OCI-M1 (cell line): ENCODE results near the gene ANKRD23.

ENCODE experiments used
- DNase-seq: peaks from one replicate; lab custom pipeline; 2025; lab: John Stamatoyannopoulos, UW

ANKRD23 gene

DNA sequence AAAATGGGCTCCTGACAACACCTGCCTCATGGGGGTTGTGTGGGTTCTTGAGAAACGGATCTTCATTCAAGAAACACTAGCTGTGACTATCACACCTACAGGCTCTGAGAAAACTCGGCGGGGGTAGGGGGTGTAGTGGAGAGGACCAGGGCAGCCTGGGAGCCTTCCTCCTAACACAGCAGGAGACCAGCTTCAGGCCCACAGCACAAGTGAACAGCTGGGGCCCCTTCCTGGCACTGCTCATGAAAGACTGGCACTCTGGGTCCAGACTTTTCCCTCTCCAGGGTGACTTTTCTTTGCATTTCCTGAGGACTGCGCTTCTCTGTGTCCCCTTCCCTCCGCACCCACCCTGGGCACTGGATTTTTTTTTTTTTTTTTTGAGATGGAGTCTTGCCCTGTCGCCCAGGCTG, 33.2 kb upstream of the ANKRD23 start:
- DNase-seq: no peak

DNA sequence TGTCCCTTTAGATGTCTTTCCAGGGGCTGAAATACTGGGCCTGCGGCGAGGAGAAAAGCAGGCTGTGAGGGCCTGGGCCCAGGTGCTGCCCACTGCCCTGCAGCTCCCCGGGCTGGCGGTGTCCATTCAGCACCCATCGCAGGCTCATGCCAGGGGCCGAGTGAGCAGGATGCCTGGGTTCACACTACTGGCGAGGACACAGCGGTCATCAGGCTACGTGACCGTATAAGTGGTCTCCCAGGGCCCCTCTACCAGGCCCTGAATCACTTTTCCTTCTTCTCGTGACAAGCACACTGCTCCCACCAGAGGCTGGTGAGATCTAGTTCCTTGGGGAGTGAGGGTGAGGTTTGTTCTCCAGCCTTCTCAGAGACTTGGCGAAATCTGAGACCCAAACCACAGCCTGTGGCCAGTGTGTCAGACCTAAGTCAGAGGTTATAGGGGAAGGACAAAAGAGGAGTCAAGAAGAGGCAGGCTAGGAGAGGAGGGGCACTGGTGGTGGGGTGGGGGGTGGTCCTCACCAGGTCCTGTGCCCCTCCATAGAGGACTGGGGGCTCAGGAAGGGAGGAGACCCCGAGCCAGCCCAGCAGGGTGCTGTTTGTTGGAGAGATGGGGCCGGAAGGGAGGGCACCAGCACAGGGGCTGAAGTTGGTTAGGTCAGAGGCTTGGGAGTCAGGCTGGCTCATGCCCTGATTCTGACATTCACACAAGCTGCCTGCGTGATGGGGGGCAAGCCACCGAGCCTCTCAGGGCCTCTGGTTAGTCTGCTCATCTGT, 32.6 kb upstream of the ANKRD23 start:
- peak; percentile 68 for DNase-seq

DNA sequence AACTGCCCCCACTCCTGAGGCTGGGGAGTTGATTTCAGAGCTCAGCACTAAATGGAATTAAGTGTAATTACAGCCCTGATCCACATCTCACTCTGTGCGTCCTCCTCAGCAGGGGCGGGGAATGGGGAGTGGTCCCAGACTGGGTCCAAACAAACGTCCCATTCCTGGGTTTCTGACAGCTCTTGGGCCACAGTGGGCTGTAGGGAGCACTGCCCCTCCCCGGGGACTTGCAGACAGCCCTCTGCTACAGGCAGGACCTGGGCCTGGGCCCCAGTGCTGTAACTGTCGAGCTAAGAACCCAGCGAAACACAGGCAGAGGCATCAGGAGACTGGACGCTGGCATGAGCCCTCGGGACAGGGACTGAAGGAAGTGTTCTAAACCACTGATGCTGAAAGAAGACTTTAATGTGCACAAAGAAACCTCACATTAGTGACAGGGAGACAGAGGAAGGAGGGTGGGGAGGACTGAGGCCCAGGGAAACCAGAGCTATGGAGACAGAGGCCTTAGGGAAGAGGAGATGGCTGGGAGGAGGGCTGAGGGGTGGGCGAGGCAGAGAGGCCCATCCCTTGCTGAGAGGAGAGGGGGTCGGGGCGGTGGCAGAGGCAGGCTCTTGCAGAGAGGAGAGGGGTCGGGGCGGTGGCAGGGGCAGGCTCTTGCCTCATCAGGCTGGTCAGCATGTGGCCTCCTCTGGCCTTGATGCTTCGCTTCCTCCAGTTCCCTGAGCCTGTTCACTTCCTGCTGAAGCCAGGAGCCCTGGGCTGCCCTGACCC, 31.9 kb upstream of the ANKRD23 start:
- peak; percentile 17 for DNase-seq

DNA sequence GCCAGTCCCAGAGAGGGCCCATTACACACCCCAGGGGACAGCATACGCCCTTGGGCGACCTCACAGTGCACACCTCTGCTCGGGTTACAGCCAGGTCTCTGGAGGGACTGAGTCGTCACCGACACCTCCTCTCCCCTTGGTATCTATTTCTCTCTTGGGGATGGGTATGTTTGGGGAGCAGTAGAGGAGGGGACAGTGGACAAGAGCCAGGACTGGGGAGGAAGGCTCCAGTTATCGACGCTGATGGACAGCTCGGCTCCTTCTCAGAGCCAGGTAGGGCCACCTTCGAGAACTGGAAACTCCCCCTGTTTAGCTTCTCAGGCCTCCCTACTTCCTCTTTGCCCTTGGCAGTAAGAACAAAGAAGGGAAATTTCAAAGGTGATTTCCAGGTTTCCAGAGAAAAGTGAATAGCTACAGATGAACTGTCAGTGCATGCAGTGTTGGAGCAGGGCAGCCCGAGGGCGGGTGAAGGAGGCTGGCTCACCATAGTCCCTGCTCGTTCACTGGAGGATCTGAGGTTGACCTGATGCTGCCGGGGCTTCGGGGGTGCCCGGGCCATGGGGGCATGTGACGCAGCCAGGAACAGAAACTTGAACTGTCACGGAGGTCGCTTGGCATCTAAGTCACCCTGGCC, 30.5 kb upstream of the ANKRD23 start:
- DNase-seq: no peak

DNA sequence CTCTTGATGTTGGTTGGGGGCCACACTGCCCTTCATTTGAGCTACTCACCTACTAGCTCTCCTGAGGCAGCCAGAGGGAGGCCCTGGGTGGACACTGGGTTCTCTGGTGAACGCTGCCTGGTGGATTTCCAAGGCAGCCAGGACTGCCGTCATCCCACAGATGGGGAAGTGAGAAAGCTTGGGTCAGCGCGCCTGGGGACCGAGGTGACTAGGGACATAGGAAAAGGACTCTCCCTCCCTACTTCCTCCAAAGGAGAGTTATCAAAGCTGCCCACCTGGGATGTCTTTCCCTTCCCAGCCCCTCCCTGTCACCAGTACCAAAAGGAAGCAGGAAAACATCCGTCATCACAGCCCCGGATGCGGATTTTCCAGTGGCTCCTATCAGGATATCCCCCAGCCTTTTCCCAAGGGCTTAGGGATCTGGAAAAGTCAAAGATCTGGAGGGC, 29.9 kb upstream of the ANKRD23 start:
- DNase-seq: peak; percentile 20

DNA sequence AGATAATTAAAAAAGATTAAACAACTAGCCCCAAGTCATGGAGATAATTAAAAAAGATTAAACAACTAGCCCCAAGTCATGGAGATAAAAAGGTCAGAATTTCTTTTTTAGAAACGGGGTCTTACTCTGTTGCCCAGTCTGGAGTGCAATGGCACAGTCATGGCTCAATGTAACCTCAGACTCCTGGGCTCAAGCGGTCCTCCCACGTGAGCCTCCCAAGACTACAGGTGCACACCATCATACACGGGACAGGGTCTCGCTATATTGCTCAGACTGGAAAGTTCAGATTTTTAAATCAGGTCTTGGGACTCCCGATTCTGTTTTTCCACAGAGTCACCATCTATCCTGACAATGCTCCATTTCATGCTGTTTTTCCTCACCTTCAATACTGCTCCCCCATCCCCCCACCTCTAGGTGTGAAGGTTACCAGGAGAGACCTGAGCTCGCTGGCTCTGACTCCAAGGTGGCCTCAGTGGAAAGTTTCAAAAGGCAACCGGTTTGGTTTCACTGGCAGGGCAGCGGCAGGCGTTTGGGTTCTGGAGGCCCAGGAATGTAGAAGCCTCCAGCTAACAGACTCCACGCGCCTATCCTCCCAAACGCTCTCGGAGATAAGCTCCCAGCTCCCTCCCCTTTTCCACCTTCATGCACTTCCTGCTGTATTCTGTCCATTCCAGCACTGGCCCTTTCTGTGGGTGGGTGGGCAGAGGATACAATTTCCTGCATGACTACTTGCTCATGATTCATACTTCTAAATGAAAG, 28.9 kb upstream of the ANKRD23 start:
- DNase-seq: no peak

DNA sequence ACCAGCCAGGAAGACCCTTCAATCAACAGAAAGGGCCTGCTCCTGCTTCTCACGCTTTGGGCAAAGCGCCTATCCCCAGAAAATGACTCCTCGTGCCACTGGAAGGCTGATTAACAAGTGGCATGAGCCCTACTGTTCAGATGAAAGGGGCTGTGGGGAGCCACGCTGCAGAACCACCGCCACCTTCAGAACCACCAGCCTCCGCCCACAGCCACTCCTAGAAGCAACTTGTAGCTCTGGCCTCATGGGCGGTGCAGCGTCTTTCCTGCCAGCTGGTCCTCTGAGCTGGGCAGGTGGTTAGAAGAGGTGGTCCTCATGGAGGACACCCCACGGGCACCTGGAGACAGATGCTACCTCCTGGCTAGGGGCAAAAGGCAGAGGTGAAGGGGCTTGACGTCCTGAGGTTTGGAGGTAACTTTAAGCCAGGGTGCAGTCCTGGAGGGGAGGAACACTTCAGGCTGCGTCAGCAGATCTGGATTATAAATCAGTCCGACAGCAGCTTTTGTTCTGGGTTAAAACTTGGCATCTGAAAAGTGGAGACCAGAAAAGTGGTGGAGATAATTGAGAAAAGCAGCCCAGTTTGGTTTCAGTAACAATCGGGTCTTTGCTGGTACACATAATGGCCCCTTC, 26.9 kb upstream of the ANKRD23 start:
- peak; percentile 82 for DNase-seq

DNA sequence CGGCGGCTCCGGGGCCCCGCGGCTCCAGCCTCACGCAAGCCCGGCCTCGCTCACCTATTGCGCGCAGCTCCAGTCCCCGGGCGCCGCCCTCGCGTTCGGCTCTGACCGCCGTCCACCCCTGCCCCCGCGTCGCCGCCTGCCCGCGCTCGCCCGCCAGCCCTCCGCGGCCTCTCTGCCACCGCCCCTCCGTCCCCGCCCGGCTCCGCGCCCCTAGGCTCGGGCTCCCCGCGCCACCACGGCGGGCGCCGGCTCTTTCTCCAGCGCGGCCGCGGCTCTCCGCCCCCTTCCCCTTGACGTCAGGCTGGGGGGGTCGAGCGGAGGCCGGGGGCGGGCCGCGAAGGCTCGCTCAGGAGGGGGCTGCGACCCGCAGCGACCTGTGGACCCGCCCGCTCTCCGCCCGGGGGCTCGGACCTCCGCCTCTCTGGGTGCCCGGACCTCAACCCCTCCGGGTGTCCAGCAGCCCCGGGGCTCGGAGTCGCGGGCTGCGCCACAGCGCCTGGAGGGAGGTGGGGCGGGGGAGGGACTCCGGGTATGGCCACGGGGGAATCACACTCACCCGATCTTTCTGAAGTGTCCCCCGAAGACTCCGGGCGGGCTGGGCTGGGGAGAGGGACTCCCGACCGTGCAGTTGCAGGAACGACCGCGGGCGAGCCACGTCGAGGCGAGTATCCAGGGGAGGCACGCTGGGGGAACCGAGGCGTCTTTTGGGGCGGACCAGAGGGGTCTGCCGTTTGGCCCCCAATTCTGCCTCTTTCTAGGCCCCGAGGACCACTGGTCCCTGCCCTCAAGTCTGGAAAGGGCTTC, 26.2 kb upstream of the ANKRD23 start, which contains the start of gene SEMA4C:
SEMA4C (minus strand) TSS at position 259 of the 804 bp plus-strand sequence. CDS start 2,194 bp downstream, outside the sequence.
- peak; percentile 76 for DNase-seq

DNA sequence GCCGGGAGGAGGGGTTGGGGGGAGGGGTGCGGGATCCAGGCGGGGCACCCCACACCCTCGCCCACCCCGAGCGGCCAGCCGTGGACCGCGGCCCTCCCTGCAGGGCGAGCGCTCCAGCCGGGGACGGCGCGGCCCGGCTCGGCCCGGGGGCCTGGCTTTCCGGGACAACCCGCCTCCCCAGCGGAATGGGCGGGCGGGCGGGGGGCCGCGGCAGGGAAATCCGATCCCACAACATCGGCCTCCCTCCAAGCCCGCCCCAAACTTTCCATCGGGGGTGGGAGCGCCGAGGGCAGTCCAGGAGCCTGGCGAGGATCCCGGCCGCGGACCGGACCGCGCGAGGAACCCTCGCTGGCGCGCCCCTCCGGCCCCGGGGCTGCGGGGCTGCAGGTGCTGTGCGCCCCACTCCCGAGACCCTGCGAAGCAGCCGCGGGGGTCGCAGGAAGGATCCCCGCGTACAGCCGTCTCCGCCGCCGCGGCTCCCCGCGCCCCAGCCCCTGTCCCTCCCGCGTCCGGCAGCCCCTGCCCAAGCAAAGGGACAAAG, 25.5 kb upstream of the ANKRD23 start:
- DNase-seq: peak; percentile 61

DNA sequence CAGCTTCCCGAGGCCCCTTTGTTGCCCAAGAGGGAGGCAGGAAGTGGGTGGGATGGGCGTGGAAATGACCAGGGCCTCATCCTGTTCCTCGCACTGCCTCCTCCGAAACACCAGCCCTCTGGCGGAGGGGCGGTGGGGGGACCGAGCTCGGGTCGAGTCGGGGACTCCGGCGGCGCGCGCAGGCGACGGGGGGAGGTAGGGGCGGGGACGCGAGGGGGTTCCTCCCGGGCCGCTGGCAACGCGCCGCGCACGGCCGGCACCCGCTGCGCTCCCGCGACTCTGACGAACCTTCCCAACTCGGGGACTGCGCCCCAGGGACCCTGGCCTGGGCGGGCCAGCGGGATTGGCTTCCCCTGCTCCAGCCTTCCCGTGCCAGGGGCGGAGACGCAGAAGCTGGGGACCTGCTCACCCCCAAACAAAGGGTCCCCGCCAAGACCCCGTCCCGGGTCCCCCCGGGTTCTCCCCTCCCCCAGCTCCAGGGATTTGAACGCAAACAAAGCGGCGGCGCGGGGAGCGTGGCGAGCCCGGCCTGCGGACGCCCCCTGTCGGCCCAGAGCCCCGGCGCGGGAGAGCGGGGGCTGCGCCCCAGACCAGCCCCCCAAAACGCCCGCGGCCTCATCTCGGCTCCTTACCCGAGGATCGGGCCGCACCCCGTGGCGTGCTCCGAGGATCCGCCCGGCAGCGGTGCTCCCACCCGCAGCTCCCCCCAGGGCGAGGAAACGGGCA, 24.9 kb upstream of the ANKRD23 start:
- peak; percentile 85 for DNase-seq

DNA sequence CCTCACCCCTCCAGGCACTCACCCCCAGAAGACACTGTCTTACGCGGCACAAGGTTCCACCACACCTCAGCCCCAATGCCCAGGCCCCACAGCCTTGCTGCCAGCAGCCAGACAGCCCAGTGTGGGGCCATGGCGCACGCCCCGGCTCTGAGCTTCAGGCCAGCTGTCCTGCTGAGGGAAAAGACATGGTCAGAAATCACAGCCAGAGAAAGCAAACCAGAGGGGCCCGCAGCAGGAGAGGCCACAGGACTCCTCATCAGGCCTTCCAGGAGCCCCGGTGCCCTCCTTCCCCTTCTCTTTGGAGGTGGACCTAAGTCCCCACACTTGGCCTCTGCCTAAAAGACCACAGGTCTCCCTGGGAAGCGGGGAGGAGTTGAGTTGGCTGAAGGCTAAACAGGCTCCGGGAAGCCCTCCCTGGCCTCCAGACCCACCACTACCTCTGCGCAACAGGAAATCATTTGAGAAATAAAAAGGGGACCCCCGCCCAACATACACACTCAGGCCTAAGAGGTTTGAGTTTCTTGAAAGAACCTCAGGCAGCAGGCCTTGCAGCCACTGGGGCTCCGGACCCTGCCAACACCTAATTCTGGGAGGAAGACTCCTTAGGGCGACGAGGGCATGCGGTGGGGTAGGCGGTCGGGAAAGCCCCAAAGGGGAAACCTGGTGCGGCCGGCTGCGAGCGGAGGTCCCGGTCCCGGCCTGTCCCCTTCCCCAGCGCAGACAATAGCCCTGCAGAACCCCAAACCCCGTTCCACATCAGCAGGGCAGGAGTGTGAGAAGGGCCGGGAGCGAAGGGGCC, 24.1 kb upstream of the ANKRD23 start:
- DNase-seq: peak; percentile 52

DNA sequence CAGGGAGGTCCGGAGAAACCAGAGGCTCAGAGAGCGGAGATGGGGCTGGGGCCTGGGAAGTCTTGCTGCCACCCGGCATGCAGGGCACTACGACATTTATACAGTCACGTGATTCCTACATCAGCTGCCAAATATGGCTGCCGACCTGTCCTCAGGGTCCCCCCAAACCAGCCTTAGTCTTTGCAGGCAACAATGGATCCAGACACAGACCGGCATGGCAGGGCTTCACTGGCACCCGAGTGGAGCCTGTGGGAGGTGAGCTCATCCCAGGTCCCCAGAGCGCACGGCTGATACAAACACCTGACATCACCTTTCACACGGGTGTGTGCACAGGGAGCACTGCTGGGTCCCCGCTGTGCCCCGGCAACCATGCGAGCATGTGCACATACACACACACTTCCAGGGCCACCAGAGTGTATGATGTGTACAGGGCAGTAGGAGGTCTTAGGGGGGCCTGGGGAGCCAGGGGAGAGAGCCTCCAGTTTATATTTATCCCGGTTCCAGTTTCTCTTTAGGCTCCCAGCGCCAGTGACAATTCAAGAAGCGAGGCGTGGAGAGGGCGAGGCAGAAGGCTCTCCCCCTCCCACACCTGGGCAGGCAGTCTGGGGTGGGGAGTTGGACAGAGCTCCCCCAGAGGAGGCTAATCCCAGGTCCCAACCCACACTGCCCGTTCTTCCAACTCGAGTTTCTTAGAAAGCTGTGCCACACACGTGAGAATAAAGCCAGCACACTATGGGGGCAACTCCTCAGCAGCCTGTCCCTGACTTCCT, 23.4 kb upstream of the ANKRD23 start:
- DNase-seq: no peak

DNA sequence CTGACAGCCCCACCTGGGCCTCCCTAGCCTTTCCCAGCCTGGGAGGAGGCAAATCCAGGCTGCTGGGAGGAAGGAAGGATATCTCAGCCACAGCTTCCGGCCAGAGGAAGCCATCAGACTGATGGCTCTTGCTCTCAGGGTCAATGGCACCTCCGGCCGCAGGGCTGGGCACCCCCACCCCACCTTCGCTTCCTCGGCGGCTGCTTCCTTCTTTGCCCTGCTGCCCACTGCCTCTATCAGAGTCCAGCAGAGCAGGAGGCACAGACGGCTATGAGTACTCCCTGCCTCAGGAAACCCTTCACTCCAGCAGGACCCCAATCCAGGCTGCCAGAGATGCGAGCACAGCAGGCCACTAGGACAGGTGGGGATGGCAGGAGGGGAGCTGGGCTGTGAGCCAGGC, 22.8 kb upstream of the ANKRD23 start:
- DNase-seq: no peak

DNA sequence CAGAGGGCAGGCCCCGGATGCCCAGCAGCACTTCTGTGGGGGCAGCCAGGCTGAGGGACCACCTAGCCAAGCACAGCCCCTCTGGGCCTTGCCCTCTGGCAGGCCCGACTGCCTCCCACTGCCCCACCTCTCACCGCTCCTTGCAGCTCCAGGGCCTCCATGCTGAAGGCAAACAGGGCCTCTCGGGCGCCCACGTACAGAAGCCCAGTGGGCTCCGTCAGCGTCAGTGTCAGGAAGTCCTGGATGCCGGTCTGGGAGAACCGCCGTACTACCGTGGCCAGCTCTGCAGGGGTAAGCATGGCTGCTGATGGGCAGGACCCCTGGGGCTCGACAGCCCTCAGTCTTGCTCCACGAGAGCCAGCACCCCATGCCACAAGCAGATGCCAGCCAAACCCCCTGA, 22.3 kb upstream of the ANKRD23 start:
- no peak for DNase-seq

DNA sequence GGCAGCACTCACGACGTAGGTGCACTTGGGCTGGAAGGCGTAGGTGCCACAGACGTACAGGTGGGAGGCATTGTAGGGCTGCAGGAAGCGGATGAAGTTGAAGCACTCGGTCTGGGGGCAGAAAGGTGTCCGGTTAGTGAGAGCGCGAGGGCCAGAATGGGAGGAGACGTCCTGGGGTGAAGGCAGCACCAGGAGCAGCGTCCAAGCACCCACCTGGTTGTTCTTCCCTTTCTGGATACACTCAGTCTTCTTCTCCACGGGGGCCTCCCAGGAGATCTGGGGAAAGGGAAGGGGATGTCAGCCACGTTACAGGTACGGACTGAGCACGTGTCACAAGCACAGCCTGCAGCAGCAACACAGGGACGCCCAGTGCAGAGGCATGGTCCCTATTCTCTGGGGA, 21.8 kb upstream of the ANKRD23 start:
- DNase-seq: no peak

DNA sequence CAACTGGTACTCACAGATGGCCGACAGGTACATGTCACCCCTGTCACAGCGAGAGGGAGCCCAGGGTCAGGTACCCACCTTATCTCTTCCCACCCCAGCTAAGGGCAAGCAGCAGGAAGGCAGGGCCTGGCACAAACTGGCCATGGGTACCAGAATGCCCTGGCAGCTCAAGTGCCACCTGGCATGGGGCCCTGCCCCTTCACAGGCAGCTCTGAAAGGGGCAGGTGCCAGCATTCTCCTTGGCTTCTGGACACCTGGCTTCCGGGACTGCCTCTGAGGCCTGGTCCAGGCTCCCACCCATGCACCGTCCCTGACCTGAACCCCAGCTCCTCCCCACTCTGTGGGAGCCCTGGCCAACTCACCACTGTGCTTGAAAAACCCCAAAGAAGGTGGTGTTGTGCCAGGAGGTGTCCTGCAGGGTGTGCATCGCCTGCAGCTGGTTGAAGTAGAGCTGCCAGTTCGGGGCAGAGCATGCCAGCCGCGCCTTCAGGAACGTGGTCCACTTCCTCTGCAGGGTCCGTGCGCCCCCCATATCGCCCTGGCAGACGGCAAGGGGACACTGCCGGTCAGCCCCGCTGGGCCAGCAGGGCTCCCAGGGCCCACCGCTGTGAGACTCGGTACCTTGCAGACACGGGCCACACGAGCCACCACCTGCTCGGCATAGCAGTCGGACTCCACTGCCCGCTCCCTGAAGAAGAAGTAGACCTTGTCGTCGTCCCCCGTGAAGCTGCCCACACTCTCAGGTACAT, 20.7 kb upstream of the ANKRD23 start:
- no peak for DNase-seq

DNA sequence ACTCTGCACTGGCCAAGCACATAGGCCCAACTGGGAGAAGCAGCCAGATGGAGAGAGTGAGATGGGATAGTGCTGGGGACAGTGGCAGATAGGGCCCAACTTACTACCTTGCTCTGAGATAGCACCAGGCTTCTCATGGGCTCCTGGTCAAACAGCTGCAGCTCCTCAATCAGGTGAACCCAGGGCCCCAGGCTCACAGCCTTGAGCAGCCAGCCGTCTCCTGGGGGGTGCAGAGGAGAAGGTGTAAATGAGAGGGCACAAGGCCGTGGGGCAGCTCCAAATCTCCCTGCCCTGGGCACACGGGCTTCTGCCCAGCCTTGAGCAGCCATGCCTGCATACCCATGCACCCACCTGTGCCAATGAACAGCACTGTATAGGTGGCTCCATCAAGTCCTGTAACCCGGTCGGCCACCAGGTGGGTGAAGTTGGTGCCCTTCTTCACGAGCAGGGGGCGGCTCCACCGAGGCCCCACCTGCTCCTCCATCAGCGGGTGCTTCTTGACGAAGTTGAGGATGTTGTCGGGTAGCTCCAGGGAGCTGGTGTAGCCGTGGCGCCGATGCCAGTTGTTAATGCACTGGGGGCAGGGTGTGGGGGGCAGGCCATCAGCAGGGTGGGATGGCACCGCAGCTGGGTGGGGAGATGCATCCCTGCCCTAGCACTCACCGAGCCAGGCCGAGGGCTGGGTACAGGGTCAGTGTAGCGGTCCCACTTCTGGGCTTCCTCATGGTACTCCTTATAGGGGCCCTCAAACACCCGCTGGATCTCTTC, 19.9 kb upstream of the ANKRD23 start:
- no peak for DNase-seq
